Activated CD4-positive, alpha-beta memory T cell treated with anti-CD3 and anti-CD28 coated beads, Interleukin-2, amount 10 ng/mL, durations not matched to agents 7 days and 5 days (primary cell): Measurements from ENCODE around the gene OR51D1. TPM values are rescaled to one million over a fixed set of nuclear protein-coding genes. Genes with fewer than 3 reads are reported as not detected.

Source experiments
- total RNA-seq, 2 experiments: library from RNA; stranded (reverse); gene quantifications; one replicate each; pipeline ENCODE4 v1.2.3, GENCODE V29; 2021

The OR51D1 gene
- total RNA-seq, 2 experiments from 2014 or later, result not detected

Other genes starting within 250 kb of the OR51D1 start
- 10 to 100 TPM; 75.9 to 80.0 TPM for gene TRIM21, start 243.8 kb upstream of the OR51D1 start, total RNA-seq
- not detected for gene OR52K2, start 188.2 kb upstream of the OR51D1 start, total RNA-seq
- not detected for gene OR52K1, start 154.8 kb upstream of the OR51D1 start, total RNA-seq
- gene OR52M1, start 92.3 kb upstream of the OR51D1 start, total RNA-seq, result not detected
- not detected for gene OR52I2, start 55.7 kb upstream of the OR51D1 start, total RNA-seq
- not detected for gene OR52I1, start 43.4 kb upstream of the OR51D1 start, total RNA-seq
- gene TRIM68, start 29.2 kb upstream of the OR51D1 start, total RNA-seq, result 10 to 100 TPM; 11.6 to 12.7 TPM
- gene OR51E1, start 6.5 kb downstream of the OR51D1 start, total RNA-seq, result not detected
- gene OR51E2, start 60.4 kb downstream of the OR51D1 start, total RNA-seq, result not detected
- not detected for gene MMP26, start 67.3 kb downstream of the OR51D1 start, total RNA-seq
- gene OR51F1, start 132.5 kb downstream of the OR51D1 start, total RNA-seq, result not detected
- not detected for gene OR52R1, start 166.9 kb downstream of the OR51D1 start, total RNA-seq
- gene OR51F2, start 183.8 kb downstream of the OR51D1 start, total RNA-seq, result not detected
- not detected for gene OR51S1, start 211.7 kb downstream of the OR51D1 start, total RNA-seq
- gene OR51T1, start 244.4 kb downstream of the OR51D1 start, total RNA-seq, result not detected